DND-41 (cell line): ENCODE data around the gene RALY.

ENCODE experiments used
- ATAC-seq: fragments of 200-7000 bp; cut with Tn5 transposase; 3 replicates; pipeline ENCODE4 v1.9.1; 2021; ENCODE audit warnings: low read depth; ENCODE audit not compliant: insufficient read depth
- DNase-seq: peaks from one replicate; pipeline ENCODE4 v3.0.0-alpha.2; 2020
- H2AFZ ChIP-seq: 2 replicates; pipeline ENCODE4 v1.6.0; 2012; ENCODE audit warnings: low read depth, low read length
- H3K27ac ChIP-seq: 2 replicates; pipeline ENCODE4 v1.5.1; 2012; ENCODE audit warnings: low read length, inconsistent platforms
- H3K27me3 ChIP-seq: fragments of 200-600 bp; sonication (generic); 2 replicates; pipeline ENCODE4 v1.6.0; 2012; ENCODE audit warnings: low read length, mild to moderate bottlenecking, inconsistent platforms; ENCODE audit not compliant: insufficient read depth, poor library complexity
- H3K36me3 ChIP-seq: 2 replicates; pipeline ENCODE4 v1.5.1; 2012; ENCODE audit warnings: low read length, inconsistent platforms; ENCODE audit not compliant: insufficient read depth
- H3K4me1 ChIP-seq: 2 replicates; pipeline ENCODE4 v1.5.1; 2012; ENCODE audit warnings: mild to moderate bottlenecking, low read length; ENCODE audit not compliant: insufficient read depth
- H3K4me2 ChIP-seq: 2 replicates; pipeline ENCODE4 v1.6.0; 2012; ENCODE audit warnings: mild to moderate bottlenecking, moderate library complexity, low read length, inconsistent platforms; ENCODE audit not compliant: insufficient read depth
- H3K4me3 ChIP-seq, 2 experiments: fragments of 200-600 bp in 1 of 2; shearing (Covaris generic) in 1 of 2; 2 replicates each; pipeline ENCODE4 v1.5.1; 2012 to 2016; ENCODE audit warnings: inconsistent platforms in 2 of 2, low read length in 2 of 2, mild to moderate bottlenecking in 2 of 2, low read depth in 1 of 2, moderate library complexity in 1 of 2
- H3K79me2 ChIP-seq: 2 replicates; pipeline ENCODE4 v1.6.0; 2012; ENCODE audit warnings: low read length, inconsistent platforms; ENCODE audit not compliant: insufficient read depth
- H3K9ac ChIP-seq: 2 replicates; pipeline ENCODE4 v1.6.0; 2012; ENCODE audit warnings: low read depth, mild to moderate bottlenecking, inconsistent platforms, low read length, moderate library complexity
- H3K9me3 ChIP-seq: 2 replicates; pipeline ENCODE4 v1.5.1; 2012; ENCODE audit warnings: low read length, moderate library complexity, mild to moderate bottlenecking, inconsistent platforms; ENCODE audit not compliant: insufficient read depth, severe bottlenecking
- H4K20me1 ChIP-seq: 2 replicates; pipeline ENCODE4 v1.6.0; 2012; ENCODE audit warnings: low read length; ENCODE audit not compliant: insufficient read depth
- EZH2 ChIP-seq: IDR thresholded peaks from 3 replicates; pipeline ENCODE4 v1.6.1; 2012; ENCODE audit warnings: borderline replicate concordance, low read depth, mild to moderate bottlenecking, moderate library complexity, low read length, inconsistent platforms; ENCODE audit not compliant: severe bottlenecking
- TF ChIP-seq, protein P1 (sequence below): IDR thresholded peaks from 2 replicates; pipeline ENCODE4 v1.5.1; 2012; ENCODE audit warnings: borderline replicate concordance, low read length, moderate library complexity, mild to moderate bottlenecking; ENCODE audit not compliant: poor library complexity, severe bottlenecking; ENCODE audit errors: extremely low read depth

Gene RALY

DNA sequence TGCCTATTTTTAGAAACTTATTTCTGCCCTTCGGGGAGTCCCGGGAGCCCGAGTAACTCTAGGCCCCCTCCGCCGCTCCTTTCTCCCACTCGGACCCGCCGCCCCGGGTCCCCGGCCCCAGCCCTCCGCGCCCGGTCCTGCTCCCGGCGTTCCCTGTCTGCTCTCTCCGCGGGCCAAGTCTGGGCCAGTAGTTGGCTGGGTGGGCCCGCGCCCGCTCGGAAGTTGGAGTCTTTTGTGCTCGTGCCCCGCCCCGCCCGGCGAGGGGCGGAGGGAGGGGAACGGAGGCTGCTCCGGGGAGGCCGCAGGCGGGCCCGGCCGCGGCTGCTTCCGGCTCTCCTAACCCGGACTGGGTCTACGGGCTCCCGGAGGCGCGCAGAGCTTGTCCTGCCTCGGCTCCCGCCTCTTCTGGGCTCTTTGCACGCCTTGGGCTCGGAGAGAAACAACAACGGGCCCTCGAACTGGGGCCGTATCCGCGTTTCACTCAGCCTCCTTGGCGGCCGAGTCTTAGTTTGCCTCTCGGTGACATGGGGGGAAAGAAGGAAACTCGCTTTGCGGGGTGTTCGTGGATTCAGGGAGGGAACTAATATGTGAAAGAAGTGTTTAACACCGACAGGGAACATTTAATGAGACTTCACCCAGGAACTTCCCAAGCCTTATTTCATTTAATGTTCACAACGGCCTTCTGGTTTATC is 657 bp downstream of the RALY start:
- peak overlapping the region; percentile 78 for H3K4me2 ChIP-seq
- TF ChIP-seq, protein P1, sequence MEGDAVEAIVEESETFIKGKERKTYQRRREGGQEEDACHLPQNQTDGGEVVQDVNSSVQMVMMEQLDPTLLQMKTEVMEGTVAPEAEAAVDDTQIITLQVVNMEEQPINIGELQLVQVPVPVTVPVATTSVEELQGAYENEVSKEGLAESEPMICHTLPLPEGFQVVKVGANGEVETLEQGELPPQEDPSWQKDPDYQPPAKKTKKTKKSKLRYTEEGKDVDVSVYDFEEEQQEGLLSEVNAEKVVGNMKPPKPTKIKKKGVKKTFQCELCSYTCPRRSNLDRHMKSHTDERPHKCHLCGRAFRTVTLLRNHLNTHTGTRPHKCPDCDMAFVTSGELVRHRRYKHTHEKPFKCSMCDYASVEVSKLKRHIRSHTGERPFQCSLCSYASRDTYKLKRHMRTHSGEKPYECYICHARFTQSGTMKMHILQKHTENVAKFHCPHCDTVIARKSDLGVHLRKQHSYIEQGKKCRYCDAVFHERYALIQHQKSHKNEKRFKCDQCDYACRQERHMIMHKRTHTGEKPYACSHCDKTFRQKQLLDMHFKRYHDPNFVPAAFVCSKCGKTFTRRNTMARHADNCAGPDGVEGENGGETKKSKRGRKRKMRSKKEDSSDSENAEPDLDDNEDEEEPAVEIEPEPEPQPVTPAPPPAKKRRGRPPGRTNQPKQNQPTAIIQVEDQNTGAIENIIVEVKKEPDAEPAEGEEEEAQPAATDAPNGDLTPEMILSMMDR, result no peak
- no peak for TF ChIP-seq EZH2
- no peaks in the 10 kb centered on the region for H3K9me3 ChIP-seq
- no peaks in the 10 kb centered on the region; the same call in none of the 2 replicates for H3K36me3 ChIP-seq
- peak overlapping the region; percentile 74 for H3K9ac ChIP-seq
- H4K20me1 ChIP-seq, result peaks cover 49% of the 10 kb centered on the region
- peak overlapping the region; percentile 91 for H3K27ac ChIP-seq
- peaks cover 71% of the 10 kb centered on the region for H3K79me2 ChIP-seq
- peak overlapping the region; percentile 77 for H2AFZ ChIP-seq
- H3K4me3 ChIP-seq, result peak overlapping the region; percentile 55 to 73
- peak; percentile 54 for ATAC-seq
- H3K27me3 ChIP-seq, result no peaks in the 10 kb centered on the region
- peak; percentile 90 for DNase-seq
- peaks cover 64% of the 10 kb centered on the region for H3K4me1 ChIP-seq

DNA sequence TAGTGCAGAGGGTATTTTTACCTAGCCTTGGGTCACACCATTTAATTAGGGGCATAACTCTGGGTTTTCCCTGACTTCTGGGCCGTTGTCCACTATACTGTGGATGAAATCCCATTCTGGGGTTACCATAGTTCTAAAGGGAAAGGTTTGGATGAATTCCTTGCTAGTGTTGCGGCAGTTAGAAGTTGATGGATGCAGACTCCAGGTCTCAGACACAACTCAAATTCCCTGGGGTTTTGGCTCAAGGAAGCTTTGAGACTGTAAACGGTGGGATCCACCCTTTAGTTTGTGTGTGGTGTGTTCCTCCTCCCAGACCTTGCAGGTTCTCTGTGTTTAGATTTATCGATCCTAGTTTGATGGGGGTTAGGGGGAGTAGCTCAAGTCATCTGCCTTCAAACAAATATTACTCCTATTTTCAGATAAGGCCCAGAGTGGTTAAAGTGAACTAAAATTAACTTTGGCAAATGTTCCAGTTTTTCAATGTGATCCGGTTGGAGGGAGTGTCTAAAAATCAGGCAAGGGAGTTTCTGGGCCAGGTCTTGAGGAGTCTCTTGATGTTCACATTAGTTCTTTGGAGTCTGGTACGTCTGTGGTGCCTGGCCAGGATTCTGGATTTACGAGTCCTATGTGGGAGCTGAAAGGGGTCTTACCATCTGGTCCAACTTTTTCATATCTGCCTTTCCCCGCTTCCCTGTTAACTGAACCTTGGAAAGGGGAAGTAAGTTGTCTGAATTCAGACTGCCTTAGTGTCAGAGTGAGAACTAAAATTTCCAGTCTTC is 1.5 kb downstream of the RALY start:
- DNase-seq (no peak), ATAC-seq (no peak)
- H3K4me3 ChIP-seq, result peak overlapping the region; percentile 55 to 73
- no peaks in the 10 kb centered on the region for H3K9me3 ChIP-seq
- peak overlapping the region; percentile 91 for H3K27ac ChIP-seq
- no peak overlapping the region for H2AFZ ChIP-seq
- H3K79me2 ChIP-seq, result peaks cover 79% of the 10 kb centered on the region
- no peaks in the 10 kb centered on the region for H3K27me3 ChIP-seq
- peak overlapping the region; percentile 74 for H3K9ac ChIP-seq
- no peak for TF ChIP-seq EZH2
- TF ChIP-seq, protein P1, result no peak
- peak overlapping the region; percentile 78 for H3K4me2 ChIP-seq
- H4K20me1 ChIP-seq, result peaks cover 57% of the 10 kb centered on the region
- H3K4me1 ChIP-seq, result peaks cover 66% of the 10 kb centered on the region
- H3K36me3 ChIP-seq, result no peaks in the 10 kb centered on the region; the same call in none of the 2 replicates

DNA sequence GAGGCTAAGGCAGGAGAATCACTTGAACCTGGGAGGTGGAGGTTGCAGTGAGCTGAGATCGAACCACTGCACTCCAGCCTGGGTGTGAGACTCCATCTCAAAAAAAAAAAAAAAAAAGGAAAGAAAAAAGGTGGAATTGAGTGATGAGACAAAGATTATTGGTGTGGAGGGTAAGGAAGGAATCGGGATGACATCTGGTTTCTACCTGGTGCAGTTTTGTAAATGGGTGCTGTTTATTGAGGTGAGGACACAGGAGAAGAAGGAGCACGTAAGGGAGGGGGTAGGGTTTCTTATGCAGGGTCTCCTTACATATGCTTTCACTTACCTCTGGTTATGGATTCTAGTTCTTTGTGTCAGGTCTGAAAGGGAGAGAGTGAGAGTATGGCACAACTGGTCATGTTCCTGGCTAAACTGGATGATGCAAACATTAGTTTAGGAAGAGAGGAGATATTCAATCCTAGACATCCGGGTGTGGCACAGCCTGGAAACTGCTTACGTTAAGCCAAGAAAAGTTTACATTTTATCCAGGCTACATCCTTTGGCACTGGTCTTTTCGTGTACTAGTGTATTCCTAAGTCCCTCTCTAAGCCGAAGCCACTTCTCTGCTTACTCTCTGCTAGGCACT is 5.4 kb downstream of the RALY start:
- Histone ChIP-seq H3K27me3 (no peaks in the 10 kb centered on the region), H4K20me1 (peaks cover 92% of the 10 kb centered on the region), H3K4me3 (no peak overlapping the region), H3K79me2 (peaks cover 98% of the 10 kb centered on the region), H3K27ac (no peak overlapping the region), H3K36me3 (peaks cover 18% of the 10 kb centered on the region), H3K4me1 (peaks cover 45% of the 10 kb centered on the region), H3K4me2 (peak overlapping the region; percentile 40; the same call in 1 of the 2 replicates), H3K9me3 (no peaks in the 10 kb centered on the region), H3K9ac (no peak overlapping the region), H2AFZ (no peak overlapping the region)
- DNase-seq, result no peak
- no peak for ATAC-seq
- TF ChIP-seq EZH2, result no peak
- TF ChIP-seq, protein P1, result no peak
